ENCODE measurements around the gene SGSM2. TPM values are rescaled to one million over a fixed set of nuclear protein-coding genes. Genes with fewer than 3 reads are reported as not detected.

The SGSM2 gene
- 49.0 TPM for total RNA-seq (2021; ENCODE audit: unreplicated experiment)
- polyA plus RNA-seq (2012; ENCODE audit: insufficient read length) = 52.3 TPM
- Bru-seq, nascent RNA = percentile 54 among the genes with signal in this experiment
- BruChase-seq, experiment 1, labeled RNA remaining after a 2-hour chase = percentile 62 among the genes with signal in this experiment
- BruChase-seq, experiment 2, labeled RNA remaining after a 6-hour chase = percentile 68 among the genes with signal in this experiment
- long read RNA-seq, full-length matches to known transcripts = 13 of 86 reads
- long read RNA-seq, partial matches to known transcripts = 38 of 86 reads
- long read RNA-seq, other reads (novel, unspliced or antisense) = 35 of 86 reads

GRCh38 chr17:2336852-2337543 is at the start of gene SGSM2:
Gene SGSM2, plus strand, starts transcription at chr17:2337501. Its CDS starts 188 bp downstream, at chr17:2337689.
- POLR2A ChIA-PET = interaction anchor here (0.5 to 0.6 kb wide), 2 partner anchors 23 to 56 kb away, joined by 3 to 4 read pairs; no protein-coding TSS in a partner anchor
- peak; percentile 79 for ATAC-seq
- Histone ChIP-seq H3K27ac (ENCODE audit: low read length) (peak within 1 kb of the TSS; percentile 97), H3K9me3 (ENCODE audit: control insufficient read depth, insufficient read depth, low read depth, low read length) (no peaks in the 10 kb centered on the region), H3K4me1 (ENCODE audit: control insufficient read depth, insufficient read depth, low read length) (peaks cover 16% of the 10 kb centered on the region), H3K4me3 (ENCODE audit: low read depth in 2 of 2, low read length in 2 of 2) (peak within 1 kb of the TSS; percentile 77 to 99), H3K36me3 (ENCODE audit: control insufficient read depth, insufficient read depth, low read length) (peaks cover 30% of the 10 kb centered on the region), H3K27me3 (ENCODE audit: control insufficient read depth, insufficient read depth, low read length) (no peaks in the 10 kb centered on the region)
- BruUV-seq (replicated peaks) = no TSS peak
- intact Hi-C loops (cut with micrococcal nuclease; ENCODE audit: unreplicated experiment) = no loop called here
- DNase-seq (ENCODE audit: low read depth, low spot score) = no peak
- in situ Hi-C loops (cut with HindIII; ENCODE audit: low pct_unique_long_range_greater_than_20kb, low sequenced_read_pairs) = no loop called here
- TF ChIP-seq SIN3A (IDR thresholded peaks at IDR 0.05; ENCODE audit: borderline replicate concordance, insufficient read depth, low read depth, low read length) (no peak), CTCF (IDR thresholded peaks at IDR 0.05) (no peak), TCF7L2 (IDR thresholded peaks at IDR 0.05; ENCODE audit: low read depth, low read length) (no peak), REST (IDR thresholded peaks at IDR 0.05; ENCODE audit: insufficient read depth in 1 of 2, low read depth in 2 of 2, low read length in 1 of 2) (no peak), POLR2AphosphoS5 (IDR thresholded peaks at IDR 0.05; ENCODE audit: low read depth, low read length) (no peak)
- CTCF ChIA-PET = no interaction called here

- ChIA-PET POLR2A (no interaction called here), CTCF (interaction anchor here (0.6 kb wide), 1 partner anchor 17 kb away, joined by 3 read pairs; no protein-coding TSS in a partner anchor)
- no TSS peak for BruUV-seq (replicated peaks)
- DNase-seq (ENCODE audit: low read depth, low spot score) (no peak), ATAC-seq (no peak)
- in situ Hi-C loops (cut with HindIII; ENCODE audit: low pct_unique_long_range_greater_than_20kb, low sequenced_read_pairs) = no loop called here
- no peaks in the 10 kb centered on the region for H3K9me3 ChIP-seq (ENCODE audit: control insufficient read depth, insufficient read depth, low read depth, low read length)
- intact Hi-C loops (cut with micrococcal nuclease; ENCODE audit: unreplicated experiment) = no loop called here
- H3K4me3 ChIP-seq (ENCODE audit: low read depth in 2 of 2, low read length in 2 of 2) = no peak overlapping the region
- no peaks in the 10 kb centered on the region for H3K4me1 ChIP-seq (ENCODE audit: control insufficient read depth, insufficient read depth, low read length)
- peaks cover 2% of the 10 kb centered on the region for H3K36me3 ChIP-seq (ENCODE audit: control insufficient read depth, insufficient read depth, low read length)
- no peak overlapping the region for H3K27ac ChIP-seq (ENCODE audit: low read length)
- no peaks in the 10 kb centered on the region for H3K27me3 ChIP-seq (ENCODE audit: control insufficient read depth, insufficient read depth, low read length)
- TF ChIP-seq TCF7L2 (IDR thresholded peaks at IDR 0.05; ENCODE audit: low read depth, low read length) (no peak), POLR2AphosphoS5 (IDR thresholded peaks at IDR 0.05; ENCODE audit: low read depth, low read length) (no peak), CTCF (IDR thresholded peaks at IDR 0.05) (no peak)
These were observed 47.3 kb upstream of the SGSM2 start for GRCh38 chr17:2289878-2290478.
